Lung (tissue), 12 donors: ENCODE results near the gene ADPRM. TPM values are rescaled to one million over a fixed set of nuclear protein-coding genes. Genes with fewer than 3 reads are reported as not detected.

ENCODE experiments used
- ATAC-seq: fragments of 200-7000 bp; cut with Tn5 transposase; one replicate; pipeline ENCODE4 v1.9.1; 2020; ENCODE audit warnings: moderate number of reproducible peaks; ENCODE audit not compliant: insufficient read depth, low FRiP score
- DNase-seq, 3 donors: peaks; one replicate each; pipeline ENCODE4 v3.0.0-alpha.2; 2013 to 2017
- H3K27ac ChIP-seq, 2 donors: one replicate each; pipeline ENCODE4 v1.5.1; 2013; ENCODE audit warnings: mild to moderate bottlenecking in 2 of 2, moderate library complexity in 2 of 2, control low read depth in 1 of 2, inconsistent platforms in 1 of 2, low read depth in 1 of 2, low read length in 1 of 2
- H3K27me3 ChIP-seq, 3 donors: one replicate each; pipeline ENCODE4 v1.5.1; 2013; ENCODE audit warnings: low read length in 2 of 3; ENCODE audit not compliant: control insufficient read depth in 3 of 3, insufficient read depth in 3 of 3
- H3K36me3 ChIP-seq, 4 donors: one replicate each; pipeline ENCODE4 v1.5.1; 2013; ENCODE audit warnings: low read length in 4 of 4, mild to moderate bottlenecking in 1 of 4, moderate library complexity in 1 of 4; ENCODE audit not compliant: control insufficient read depth in 4 of 4, insufficient read depth in 4 of 4
- H3K4me1 ChIP-seq, 5 donors: one replicate each; pipeline ENCODE4 v1.5.1; 2013; ENCODE audit warnings: low read length in 5 of 5, mild to moderate bottlenecking in 2 of 5, moderate library complexity in 1 of 5; ENCODE audit not compliant: control insufficient read depth in 5 of 5, insufficient read depth in 5 of 5
- H3K4me3 ChIP-seq: one replicate; pipeline ENCODE4 v1.5.1; 2013; ENCODE audit warnings: mild to moderate bottlenecking, control low read depth, moderate library complexity
- H3K9ac ChIP-seq, 2 donors: one replicate each; pipeline ENCODE4 v1.5.1; 2013; ENCODE audit warnings: low read length in 2 of 2, control low read depth in 1 of 2; ENCODE audit not compliant: insufficient read depth in 1 of 2
- H3K9me3 ChIP-seq, 4 donors: one replicate each; pipeline ENCODE4 v1.5.1; 2013; ENCODE audit warnings: low read length in 3 of 4, mild to moderate bottlenecking in 1 of 4, moderate library complexity in 1 of 4; ENCODE audit not compliant: control insufficient read depth in 4 of 4, insufficient read depth in 3 of 4
- CTCF ChIP-seq: IDR thresholded peaks from 2 replicates; pipeline ENCODE4 v1.5.1; 2012; ENCODE audit warnings: mild to moderate bottlenecking; ENCODE audit errors: control extremely low read depth, extremely low read depth
- WGBS, 2 donors: extraction: QIAGEN DNeasy Blood & Tissue Kit; methylation state at CpG; one replicate each; pipeline ENCODE4 v1.1.7; 2013; 5-methylcytosine and 5-hydroxymethylcytosine counted together
- polyA plus RNA-seq, 2 donors: library from polyadenylated mRNA; stranded (reverse); fragments of 200-250 nt; gene quantifications; one replicate each; pipeline ENCODE4 v1.2.1, GENCODE V29; 2013
- total RNA-seq, 2 donors: library from RNA; depleted of rRNA in 1 of 2; stranded (reverse); fragments of >200 nt in 1 of 2; gene quantifications; one replicate each; pipeline ENCODE4 v1.2.1, GENCODE V29; 2014 to 2021
- donor health status: control.
- donor health status: control.
- donor health status: Bipolar disorder and iron deficiency.
- donor health status: healthy.
- donor health status: DM: yes; HTN: yes; CAD: no.

ADPRM gene
- total and polyA plus RNA-seq, 4 donors: 5.0 to 13.9 (median 8.0) TPM

GRCh38 chr17:10649602-10650001 is 47.8 kb upstream of the ADPRM start:
- WGBS, 2 donors: 90 to 94% methylated on average over 5 of the region's 5 CpGs

GRCh38 chr17:10651927-10652326 is 45.5 kb upstream of the ADPRM start:
- ATAC-seq: no peak
- H3K27ac ChIP-seq: no peak overlapping the region
- no peak for TF ChIP-seq CTCF

More at GRCh38 chr17:10649602-10650001, 47.8 kb upstream of the ADPRM start:
- no peak overlapping the region for H3K4me3 ChIP-seq
- H3K4me1 ChIP-seq: no peaks in the 10 kb centered on the region
- peaks cover 0 to 2% (median 0%) of the 10 kb centered on the region in 4 donors for H3K36me3 ChIP-seq
- no peak overlapping the region for H3K9ac ChIP-seq
- H3K9me3 ChIP-seq: no peaks in the 10 kb centered on the region
- no peak overlapping the region for H3K27ac ChIP-seq
- ATAC-seq (no peak), DNase-seq (no peak)
- no peaks in the 10 kb centered on the region for H3K27me3 ChIP-seq
- no peak for TF ChIP-seq CTCF

GRCh38 chr17:10652984-10653659 is 44.3 kb upstream of the ADPRM start:
- no peak for TF ChIP-seq CTCF
- WGBS, 2 donors: 17 to 49% methylated on average over 10 to 11 of the region's 11 CpGs
- no peak for ATAC-seq

More at GRCh38 chr17:10651927-10652326, 45.5 kb upstream of the ADPRM start:
- H3K9ac ChIP-seq: no peak overlapping the region
- no peaks in the 10 kb centered on the region for H3K36me3 ChIP-seq
- no peaks in the 10 kb centered on the region for H3K9me3 ChIP-seq
- no peak for DNase-seq
- WGBS, 2 donors: 83 to 90% methylated on average over 9 of the region's 9 CpGs
- H3K27me3 ChIP-seq: no peaks in the 10 kb centered on the region
- H3K4me1 ChIP-seq: no peaks in the 10 kb centered on the region
- no peak overlapping the region for H3K4me3 ChIP-seq

GRCh38 chr17:10653987-10654386 is 43.4 kb upstream of the ADPRM start:
- Histone ChIP-seq H3K9me3 (no peaks in the 10 kb centered on the region), H3K27ac (no peak overlapping the region), H3K4me1 (no peaks in the 10 kb centered on the region), H3K36me3 (no peaks in the 10 kb centered on the region), H3K27me3 (no peaks in the 10 kb centered on the region), H3K4me3 (no peak overlapping the region), H3K9ac (no peak overlapping the region)
- DNase-seq (no peak), ATAC-seq (no peak)
- 80 to 92% methylated on average over 5 of the region's 5 CpGs for WGBS, 2 donors
- TF ChIP-seq CTCF: no peak

More at GRCh38 chr17:10652984-10653659, 44.3 kb upstream of the ADPRM start:
- Histone ChIP-seq H3K9ac (no peak overlapping the region), H3K27ac (no peak overlapping the region), H3K9me3 (no peaks in the 10 kb centered on the region), H3K4me3 (no peak overlapping the region), H3K27me3 (no peaks in the 10 kb centered on the region), H3K4me1 (no peaks in the 10 kb centered on the region), H3K36me3 (no peaks in the 10 kb centered on the region)
- peak in 2 of 3 donors; percentile 2 to 6 for DNase-seq
